Activated effector memory CD4-positive, alpha-beta T cell treated with Interleukin-2 at 50 U/mL for 16 hours (primary cell): ENCODE results near the gene GRM1.

Experiments
- DNase-seq: peaks from one replicate; pipeline ENCODE4 v3.0.0-alpha.2; 2020

Gene GRM1

DNA sequence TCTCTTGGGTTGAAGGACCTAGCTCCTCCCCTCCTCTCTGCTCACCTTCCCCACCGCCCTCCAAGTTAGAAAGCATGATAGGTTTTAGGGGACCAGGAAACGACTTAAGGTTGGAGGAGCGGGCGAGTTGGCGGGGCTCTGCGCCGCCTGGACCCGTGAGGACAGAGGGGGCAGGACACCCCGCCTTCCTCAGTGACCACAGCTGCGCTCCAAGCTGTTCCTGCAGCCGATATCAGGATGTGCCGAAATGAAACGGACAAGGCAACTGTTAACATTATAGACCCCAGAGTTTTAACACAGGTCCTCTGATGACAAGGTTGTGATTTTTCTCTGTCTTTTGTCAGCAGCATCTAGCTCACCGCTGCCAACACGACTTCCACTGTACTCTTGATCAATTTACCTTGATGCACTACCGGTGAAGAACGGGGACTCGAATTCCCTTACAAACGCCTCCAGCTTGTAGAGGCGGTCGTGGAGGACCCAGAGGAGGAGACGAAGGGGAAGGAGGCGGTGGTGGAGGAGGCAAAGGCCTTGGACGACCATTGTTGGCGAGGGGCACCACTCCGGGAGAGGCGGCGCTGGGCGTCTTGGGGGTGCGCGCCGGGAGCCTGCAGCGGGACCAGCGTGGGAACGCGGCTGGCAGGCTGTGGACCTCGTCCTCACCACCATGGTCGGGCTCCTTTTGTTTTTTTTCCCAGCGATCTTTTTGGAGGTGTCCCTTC lies at the start of gene GRM1:
Gene GRM1, plus strand, starts transcription at position 212 of the 722 bp plus-strand sequence. Its CDS starts 456 bp downstream, at position 668.
- DNase-seq, result no peak

DNA sequence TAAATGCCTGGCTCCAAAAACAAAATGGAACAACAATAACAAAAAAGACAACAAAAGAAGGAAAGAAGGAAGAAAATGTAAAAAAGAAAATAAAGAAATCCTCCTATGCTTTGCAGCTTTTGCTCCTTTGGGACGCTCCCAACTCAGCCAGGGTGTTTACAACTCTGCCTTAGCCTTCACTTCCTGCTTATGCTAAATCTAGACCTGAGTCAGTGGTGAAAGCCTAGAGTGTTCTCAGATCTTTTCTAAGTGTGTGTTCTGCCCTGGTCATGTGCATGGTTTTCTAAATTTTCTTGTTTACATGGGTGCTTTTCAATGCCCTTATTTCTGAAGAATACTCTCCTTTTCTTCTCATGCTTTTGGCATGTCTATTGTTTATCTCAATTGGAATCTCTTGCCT lies 19.5 kb upstream of the GRM1 start:
- no peak for DNase-seq

DNA sequence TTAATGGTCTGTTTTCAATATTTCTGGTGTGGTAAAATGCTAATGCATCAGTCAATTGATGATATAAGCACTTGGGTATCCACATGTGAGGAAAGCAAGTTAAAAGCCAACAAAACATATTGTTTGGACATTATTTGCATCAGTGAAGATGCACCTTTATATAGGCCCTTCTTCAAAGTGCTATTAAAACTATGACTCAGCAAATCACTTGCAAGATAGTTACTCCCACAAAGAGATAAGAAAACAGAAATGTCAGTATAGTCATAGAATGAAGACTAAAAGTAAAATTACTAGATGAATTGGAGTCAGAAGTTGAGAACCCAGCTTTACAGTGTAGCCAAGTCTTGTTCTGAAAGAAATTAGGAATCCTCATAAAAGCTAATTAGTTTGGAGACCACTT lies 14.6 kb upstream of the GRM1 start:
- no peak for DNase-seq

DNA sequence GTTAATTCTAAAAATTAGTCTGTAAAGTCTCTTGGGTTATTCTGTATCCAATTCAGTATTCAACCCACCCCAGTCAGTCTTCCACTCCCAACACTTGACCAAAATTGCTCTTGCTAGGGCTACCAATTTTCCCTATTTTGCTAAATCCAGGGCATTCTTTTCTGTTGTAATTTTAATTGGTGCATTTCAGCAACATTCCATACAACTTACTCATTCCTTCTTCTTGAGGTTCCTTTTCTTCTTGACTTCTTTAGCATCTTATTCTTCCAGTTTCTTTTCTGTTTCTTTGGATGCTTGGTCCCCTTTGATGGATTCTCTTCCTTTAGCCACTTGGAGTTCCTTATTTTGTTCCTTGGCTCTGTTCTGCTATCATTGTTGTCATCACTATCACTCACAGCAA lies 11.2 kb upstream of the GRM1 start:
- no peak for DNase-seq

DNA sequence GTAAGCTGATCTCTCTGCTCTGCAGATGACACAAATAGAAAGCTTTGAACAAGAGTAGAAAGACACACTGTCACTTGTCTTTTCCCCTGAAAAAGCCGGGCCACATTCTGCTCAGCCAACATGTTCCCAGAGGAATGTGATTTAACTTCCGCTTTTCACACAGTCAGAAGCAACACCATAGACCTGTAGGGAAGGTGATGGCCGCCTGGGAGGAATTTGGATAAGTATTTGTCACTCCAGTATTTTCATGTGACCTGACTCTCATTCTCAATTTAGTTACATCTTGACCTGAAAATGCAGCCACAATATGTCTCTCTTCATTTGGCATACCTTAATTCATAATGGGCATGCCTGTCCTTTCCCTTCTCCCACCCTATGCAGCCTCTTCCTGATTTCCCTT lies 2.0 kb upstream of the GRM1 start:
- DNase-seq, result no peak

DNA sequence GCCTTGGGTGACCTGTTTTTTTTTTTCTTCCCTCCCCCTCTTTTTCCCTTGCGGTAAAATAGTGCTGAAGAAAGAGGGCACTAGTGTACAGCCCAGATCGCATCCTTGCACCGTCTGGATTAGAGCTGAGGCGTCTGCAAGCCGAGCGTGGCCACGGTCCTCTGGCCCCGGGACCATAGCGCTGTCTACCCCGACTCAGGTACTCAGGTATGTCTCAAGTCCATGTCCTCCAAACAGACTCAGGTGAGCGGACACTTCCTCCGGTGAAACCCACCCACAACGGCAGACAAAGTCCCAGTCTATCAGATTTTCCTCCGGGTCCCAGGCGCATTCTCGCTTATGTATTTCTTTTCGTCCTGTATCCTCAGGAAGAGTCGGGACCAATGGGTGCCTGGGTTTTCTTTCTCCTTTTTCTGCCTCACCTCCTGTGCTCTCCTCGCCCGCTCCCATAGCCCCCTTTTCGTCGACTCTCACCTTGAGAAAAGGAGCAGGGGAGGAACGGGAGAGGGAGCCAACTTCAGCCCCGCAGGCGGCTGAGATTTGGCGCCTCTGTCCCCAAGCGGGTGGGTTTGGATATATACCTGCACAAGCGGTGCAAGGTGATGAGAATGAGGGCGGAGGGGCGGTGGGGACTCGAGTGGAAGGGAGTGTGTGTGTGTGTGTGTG lies 1.1 kb upstream of the GRM1 start:
- DNase-seq, result no peak

DNA sequence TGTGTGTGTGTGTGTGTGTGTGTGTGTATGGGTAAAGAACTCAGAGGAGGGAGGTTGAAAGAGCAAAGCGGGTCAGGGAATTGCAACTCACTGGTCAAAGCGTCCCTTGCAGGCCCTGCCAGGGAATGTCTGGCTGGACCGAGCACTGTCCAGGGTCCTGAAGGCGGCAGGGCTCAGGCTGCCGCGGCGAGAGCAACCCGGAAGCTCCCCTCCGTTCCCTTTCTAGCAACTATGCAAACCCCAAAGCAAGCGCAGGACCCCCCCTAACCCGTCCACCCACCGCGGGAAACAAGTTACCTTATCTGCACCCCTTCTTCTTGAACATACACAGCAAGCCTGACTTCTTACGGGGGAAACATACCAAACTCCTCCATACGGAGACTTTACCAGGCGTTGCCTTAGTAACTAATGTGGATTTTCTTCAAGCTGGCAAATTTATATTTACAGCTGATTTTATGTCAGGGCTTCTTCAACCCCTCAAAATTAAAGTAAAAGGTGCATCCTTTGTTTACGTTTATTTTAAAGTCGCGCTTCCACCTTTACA lies 538 bp upstream of the GRM1 start:
- DNase-seq, result no peak

DNA sequence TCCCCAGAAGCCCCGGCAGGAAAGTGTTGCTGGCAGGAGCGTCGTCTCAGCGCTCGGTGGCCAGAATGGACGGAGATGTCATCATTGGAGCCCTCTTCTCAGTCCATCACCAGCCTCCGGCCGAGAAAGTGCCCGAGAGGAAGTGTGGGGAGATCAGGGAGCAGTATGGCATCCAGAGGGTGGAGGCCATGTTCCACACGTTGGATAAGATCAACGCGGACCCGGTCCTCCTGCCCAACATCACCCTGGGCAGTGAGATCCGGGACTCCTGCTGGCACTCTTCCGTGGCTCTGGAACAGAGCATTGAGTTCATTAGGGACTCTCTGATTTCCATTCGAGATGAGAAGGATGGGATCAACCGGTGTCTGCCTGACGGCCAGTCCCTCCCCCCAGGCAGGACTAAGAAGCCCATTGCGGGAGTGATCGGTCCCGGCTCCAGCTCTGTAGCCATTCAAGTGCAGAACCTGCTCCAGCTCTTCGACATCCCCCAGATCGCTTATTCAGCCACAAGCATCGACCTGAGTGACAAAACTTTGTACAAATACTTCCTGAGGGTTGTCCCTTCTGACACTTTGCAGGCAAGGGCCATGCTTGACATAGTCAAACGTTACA lies 817 bp downstream of the GRM1 start:
- no peak for DNase-seq

DNA sequence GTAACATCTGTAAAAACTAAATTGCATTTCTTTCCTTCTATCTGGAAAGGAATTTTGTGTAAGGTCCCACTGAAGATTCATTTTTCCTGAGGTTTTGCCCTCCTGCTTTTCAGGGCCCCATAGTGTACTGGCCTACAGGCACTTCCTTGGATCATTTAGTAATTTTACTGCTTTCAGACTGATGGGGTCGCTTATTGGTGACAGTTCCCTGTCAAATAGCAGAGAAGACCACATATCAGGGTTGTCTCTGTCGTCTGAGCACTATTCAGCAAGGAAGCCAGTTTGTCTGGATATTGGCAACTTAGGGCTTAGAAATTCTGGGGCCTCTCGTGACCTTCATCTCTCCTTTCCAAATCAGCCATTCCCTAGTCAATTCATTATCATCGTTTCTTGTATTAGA lies 3.5 kb downstream of the GRM1 start:
- no peak for DNase-seq

DNA sequence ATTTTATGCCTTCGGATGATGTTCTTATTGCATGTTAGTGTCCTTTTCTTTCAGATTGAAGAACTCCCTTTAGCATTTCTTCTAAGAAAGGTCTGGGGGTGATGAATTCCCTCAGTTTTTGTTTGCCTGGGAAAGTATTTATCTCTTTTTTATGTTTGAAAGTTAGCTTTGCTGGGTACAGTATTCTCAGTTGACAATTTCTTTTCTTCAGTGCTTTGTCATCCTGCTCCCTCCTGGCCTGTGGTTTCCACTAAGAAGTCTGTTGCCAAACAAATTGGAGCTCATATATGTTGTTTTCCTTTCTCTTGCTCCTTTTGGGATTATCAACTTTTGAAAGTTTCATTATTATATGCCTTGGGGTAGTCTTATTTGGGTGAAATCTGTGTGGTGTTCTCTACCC lies 11.5 kb downstream of the GRM1 start:
- DNase-seq, result no peak

DNA sequence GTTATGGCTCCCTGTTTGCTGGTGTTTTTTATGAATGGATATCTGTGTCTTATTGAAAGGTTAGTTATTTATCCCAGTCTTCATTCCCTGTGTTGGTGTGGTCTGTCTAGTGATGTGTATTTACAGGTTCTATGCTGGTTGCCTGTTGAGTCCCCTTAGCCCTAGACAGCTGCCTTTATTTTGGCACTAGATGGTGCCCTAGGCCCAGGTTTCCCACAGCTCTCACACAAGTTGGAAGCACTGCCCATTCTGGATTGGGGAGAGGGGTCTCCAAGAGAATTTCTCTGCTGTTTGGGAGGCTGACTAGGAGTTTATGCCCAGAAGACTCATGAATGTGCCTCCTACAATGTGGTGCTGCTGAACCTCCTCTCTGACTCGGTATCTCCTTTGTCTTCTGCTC lies 12.4 kb downstream of the GRM1 start:
- no peak for DNase-seq

DNA sequence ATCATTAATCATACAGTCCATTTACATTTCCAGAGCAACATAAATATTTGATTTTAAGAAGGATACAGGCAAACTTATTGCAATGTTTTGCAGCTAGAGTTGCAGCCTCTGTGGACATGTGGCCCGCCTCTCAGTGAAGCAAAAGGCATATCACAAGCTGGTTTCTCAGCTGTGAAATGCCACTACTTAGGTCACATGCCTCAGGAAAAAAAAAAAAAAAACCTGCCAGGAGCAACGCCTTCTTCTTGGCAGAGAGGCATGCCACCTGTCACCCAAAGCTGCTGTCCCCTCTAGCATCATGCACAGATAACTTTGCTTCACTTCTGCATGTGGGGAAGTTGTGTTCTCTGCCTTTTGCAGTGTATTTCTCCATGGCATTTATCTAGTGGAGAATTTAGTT lies 18.5 kb downstream of the GRM1 start:
- no peak for DNase-seq

DNA sequence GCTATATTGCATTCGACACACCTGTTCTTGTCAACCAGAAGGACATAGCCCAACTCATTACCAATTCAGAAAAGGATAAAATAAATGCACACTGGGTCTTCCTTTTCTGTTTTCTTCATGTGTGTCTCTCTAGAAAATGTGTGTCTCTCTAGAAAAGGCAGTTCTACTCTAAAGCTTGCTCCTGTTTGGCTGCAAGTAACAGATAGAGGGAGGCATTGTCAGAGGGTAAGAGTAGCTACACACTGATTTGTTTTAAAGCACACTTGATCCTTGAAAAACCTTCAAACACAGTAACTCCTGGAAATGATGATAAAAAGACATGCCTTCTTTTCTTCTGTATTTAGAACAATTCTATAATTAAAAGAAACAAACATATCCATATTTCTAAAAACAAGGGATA lies 21.3 kb downstream of the GRM1 start:
- no peak for DNase-seq

DNA sequence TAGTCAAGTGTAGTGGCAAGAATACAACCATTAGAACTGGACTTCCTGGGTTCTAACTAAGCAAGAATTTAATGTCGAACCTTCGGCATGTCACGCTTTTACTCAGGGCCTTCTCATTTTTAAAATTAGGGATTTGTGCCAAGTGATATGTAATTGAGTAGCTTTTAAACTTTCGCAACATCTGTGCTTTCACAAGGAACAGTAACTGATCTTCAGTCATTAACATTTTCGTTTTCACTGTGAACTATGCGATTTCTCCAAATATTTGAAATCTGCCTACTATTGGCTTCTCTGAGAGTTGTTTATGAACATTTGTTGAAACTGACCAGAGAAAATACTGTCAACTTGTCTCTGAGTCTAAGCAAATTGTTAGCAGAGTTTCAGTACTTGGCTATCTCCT lies 27.6 kb downstream of the GRM1 start:
- DNase-seq, result no peak

DNA sequence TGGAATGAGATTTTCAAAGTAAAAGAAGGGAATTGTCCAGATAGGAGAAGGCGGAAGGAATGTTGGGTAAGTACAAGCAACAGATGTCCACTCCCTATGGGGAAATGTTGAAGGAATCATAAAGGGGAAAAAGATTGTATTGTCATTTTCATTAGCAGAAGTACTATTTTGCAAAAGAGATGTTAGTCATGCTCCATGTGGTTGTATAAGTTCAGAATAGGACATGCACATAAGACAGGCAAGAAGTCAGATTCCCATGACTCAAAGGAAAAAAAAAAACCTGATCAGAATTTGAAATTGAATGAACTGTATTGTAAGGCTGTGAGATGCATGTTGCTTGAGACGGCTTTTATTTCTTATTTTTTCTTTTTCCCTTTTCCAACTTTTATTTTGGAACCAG lies 36.8 kb downstream of the GRM1 start:
- DNase-seq, result no peak

DNA sequence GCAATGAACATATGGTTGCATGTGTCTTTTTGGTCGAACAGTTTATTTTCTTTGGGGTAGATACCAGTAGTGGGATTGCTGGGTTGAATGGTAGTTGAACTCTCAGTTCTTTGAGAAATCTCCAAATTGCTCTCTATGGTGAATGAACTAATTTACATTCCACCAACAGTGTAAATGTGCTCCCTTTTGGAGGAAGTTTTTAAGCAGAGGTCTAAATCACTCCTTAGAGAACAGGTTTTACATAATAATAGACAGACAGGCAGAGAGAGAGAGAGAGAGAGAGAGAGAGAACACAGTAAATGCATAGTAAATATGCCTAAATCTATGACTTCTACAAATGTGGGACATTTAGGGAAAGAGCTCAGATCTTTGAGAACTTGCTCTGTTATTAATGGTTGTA lies 37.6 kb downstream of the GRM1 start:
- no peak for DNase-seq

DNA sequence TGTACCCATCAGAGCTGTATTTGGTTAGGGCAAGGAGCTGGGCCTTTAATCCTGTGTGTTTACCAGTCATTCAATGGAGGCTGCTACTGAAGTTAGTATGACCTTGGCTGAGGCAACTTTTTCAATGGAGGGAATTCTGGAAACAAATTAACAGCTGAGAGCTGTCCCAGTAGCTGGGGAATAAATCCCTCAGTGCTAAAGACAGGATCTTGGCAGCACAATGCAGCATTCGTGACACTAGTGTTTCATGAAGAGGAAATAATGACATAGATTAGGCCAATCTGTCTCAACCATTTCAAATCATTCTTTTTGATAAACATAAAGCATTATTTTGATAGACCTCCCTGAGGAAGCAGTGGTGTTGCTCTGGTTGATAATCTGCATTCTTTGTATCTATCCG lies 42.9 kb downstream of the GRM1 start:
- DNase-seq, result no peak

DNA sequence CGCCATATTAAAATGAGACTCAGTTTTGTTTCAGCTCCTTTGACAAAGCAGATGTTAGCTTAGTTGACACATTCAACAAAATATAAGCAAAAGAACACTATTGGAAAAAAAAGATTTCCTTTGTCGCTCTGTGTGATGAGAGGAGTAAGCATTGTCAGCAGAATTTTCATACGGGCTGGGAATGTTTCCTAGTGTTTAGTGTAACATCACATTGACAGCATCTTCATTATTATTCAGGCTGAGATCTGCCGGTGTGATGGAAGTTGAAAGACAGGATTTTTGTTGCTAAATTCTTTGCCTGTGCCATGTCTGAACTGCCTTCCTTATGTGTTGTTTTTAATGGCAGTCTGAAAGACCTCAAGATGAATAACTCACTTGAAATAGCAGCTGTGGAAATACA lies 49.1 kb downstream of the GRM1 start:
- no peak for DNase-seq

DNA sequence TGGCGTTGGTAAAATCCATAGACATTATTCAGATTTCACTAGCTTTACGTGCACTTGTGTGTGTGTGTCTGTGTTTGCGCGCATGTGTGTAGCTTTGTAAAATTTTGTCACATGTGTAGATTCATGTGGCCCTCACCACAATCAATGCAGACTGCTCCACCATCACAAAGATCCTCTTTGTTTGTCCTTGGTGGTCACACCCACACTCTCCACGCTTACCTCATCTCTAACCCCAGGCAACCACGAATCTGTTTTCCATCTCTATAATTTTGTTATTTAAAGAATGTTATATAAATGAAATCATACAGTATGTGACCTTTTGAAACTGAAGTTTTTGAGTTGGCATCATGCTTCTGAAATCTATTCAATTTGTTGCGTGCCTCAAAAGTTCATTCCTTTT lies 58.5 kb downstream of the GRM1 start:
- DNase-seq, result no peak

DNA sequence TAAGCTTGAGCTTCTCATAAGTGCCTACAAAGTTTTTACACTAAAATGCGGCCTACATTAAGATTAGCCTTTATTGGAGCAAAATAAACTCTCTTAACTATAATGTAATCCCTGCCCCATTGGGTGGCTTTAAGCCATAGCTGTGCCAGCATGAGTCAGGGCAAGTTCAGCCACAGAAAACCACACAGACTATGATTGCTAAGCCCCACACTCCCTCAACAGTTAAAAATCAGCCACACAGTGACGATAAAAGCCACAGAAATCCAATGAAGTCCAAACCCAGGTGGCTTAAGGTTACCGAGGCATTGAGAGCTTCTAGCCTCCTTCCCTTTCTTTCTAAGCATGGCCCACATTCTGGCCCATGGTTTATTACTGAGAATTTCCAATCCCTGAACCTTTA lies 61.6 kb downstream of the GRM1 start:
- DNase-seq, result no peak

DNA sequence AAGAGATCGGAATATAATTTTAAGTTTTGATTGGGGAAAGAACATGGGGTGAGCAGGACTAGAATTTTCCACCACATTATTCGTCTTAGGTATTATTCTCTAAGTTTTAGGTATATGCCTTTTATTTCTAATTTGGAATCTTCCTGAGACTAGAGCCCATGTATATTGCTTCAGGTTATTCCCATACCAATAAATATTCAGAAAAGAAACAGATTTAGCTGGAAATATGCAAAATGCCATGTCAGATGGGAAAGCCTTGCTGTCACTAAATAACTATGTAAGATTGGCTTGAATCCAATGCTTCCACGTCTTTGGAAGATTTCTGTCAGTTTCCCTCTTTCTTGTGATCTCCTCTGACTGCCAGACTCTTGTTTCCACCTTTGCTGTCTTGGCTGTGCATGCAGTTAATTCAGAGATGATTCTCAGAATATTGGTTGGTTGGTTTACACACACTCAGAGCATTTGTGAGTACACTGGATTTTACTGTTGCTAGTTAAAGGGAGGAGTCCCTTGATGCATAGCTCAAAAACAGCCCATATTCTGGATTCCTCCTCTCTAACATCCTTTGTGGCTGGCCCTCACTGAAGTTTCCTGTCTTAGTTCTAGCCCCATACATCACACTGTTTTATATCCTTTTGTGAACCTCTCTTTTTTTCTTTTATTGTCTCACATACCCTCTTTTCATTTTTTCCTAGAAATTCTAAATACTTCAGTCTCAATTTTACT lies 64.3 kb downstream of the GRM1 start:
- DNase-seq, result no peak

DNA sequence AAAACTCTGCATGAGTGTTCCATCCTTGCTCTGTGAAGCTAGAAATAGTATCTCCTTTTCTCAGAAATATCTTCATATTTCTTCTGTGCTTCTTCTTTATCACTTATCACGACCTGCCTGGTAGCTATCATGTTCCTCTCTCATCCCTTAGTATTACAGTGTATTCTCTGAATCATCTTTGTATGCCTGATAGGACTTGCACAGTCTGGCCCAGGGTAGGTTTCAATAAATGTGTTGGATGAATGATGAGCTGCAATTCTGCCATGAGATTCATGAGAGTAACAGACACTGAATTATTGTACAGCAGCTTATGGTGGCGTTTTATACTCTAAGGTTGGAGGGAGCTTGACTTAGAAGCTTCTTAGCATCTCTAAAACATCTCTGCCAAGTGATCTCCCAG lies 66.6 kb downstream of the GRM1 start:
- no peak for DNase-seq

DNA sequence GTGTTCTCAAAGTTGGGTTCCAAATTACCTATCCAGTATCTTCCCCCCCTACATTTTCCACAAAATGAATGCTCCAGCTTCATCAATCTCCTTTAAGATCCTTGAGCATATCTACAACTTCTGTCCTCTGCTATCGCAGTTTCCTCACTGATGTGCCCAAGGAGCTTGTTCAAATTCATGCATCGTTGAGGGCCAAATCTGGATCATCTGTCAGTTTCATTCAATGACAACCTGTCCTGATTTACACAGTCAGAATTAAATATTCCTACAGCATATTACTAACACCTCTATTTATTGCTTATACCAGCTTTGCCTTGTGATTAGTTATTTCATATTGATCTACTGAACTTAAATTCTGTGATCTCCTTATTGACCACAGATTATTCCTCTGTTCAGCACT lies 68.7 kb downstream of the GRM1 start:
- DNase-seq, result no peak

DNA sequence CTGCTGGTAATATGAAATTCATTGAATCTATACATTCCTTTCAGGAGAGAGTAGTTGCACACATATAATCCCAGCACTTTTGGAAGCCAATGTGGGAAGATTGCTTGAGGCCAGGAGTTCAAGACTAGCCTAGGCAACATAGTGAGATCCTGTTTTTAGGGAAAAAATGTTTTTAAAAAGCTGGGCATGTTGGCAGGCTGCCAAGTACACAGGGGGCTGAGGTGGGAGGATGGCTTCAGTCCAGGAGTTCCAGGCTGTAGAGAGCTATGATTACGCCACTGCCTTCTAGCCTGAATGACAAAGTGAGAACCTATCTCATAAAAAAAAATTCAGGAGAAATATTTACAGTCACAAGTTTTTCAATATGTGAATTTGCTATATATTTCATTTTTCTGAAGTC lies 71.9 kb downstream of the GRM1 start:
- no peak for DNase-seq
